GM21737 (cell line): ENCODE measurements around the gene TSPEAR.
"Not testable (repeated sequence)": the region's sequence is repeated elsewhere in the genome, so short reads cannot be mapped to it uniquely, and the experiment has no call there.

ENCODE experiments used
- ATAC-seq: cut with Tn5 transposase; IDR thresholded peaks from one replicate; pipeline ENCODE4 v1.9.1; 2021; ENCODE audit warnings: mild to moderate bottlenecking, moderate library complexity; ENCODE audit not compliant: unreplicated experiment

The TSPEAR gene

GRCh38 chr21:44510109-44510507, 201.3 kb downstream of the TSPEAR start:
- no peak for ATAC-seq

GRCh38 chr21:44509539-44509938, 201.8 kb downstream of the TSPEAR start:
- no peak for ATAC-seq

- ATAC-seq, result no peak
Measured at GRCh38 chr21:44508711-44509445, 202.5 kb downstream of the TSPEAR start.

- no peak for ATAC-seq
Measured at GRCh38 chr21:44508426-44508710, 203.0 kb downstream of the TSPEAR start.

GRCh38 chr21:44507673-44508425, 203.5 kb downstream of the TSPEAR start:
- ATAC-seq, result no peak

GRCh38 chr21:44506279-44507255, 204.8 kb downstream of the TSPEAR start:
- ATAC-seq, result no peak

GRCh38 chr21:44505673-44506278, 205.6 kb downstream of the TSPEAR start:
- no peak for ATAC-seq

- ATAC-seq, result no peak
Measured at GRCh38 chr21:44503901-44504399, 207.4 kb downstream of the TSPEAR start.

- ATAC-seq, result not testable (repeated sequence)
Measured at GRCh38 chr21:44503006-44503889, 208.1 kb downstream of the TSPEAR start.

GRCh38 chr21:44502171-44502958, 209.0 kb downstream of the TSPEAR start:
- ATAC-seq, result no peak

GRCh38 chr21:44500111-44500510, 211.3 kb downstream of the TSPEAR start:
- no peak for ATAC-seq

GRCh38 chr21:44499631-44500030, 211.7 kb downstream of the TSPEAR start:
- no peak for ATAC-seq

- no peak for ATAC-seq
Measured at GRCh38 chr21:44499211-44499560, 212.2 kb downstream of the TSPEAR start.

- no peak for ATAC-seq
Measured at GRCh38 chr21:44498280-44499210, 212.8 kb downstream of the TSPEAR start.

- no peak for ATAC-seq
Measured at GRCh38 chr21:44497703-44498126, 213.7 kb downstream of the TSPEAR start.

- ATAC-seq, result no peak
Measured at GRCh38 chr21:44496564-44497550, 214.5 kb downstream of the TSPEAR start.
